WTC11 (cell line): ENCODE measurements around the gene BRCC3. TPM values are rescaled to one million over a fixed set of nuclear protein-coding genes. Genes with fewer than 3 reads are reported as not detected.

Source experiments
- ATAC-seq: fragments of 200-7000 bp; cut with Tn5 transposase; 2 replicates; pipeline ENCODE4 v1.10.0; 2021; ENCODE audit warnings: mild to moderate bottlenecking, moderate library complexity
- CTCF ChIA-PET: fragments of 300-600 bp; sonication (Branson Sonifier 250); formaldehyde crosslinking; loops from one replicate; lab custom pipeline; 2021; ENCODE audit warnings: antibody characterized with exemption; lab: Charles Lee
- POLR2A ChIA-PET: fragments of 350-600 bp; sonication (Branson Sonifier 250); formaldehyde crosslinking; loops from one replicate; lab custom pipeline; 2021; ENCODE audit warnings: antibody characterized with exemption; lab: Charles Lee
- DNase-seq: peaks from one replicate; pipeline ENCODE4 v3.0.0; 2021; ENCODE audit warnings: low spot score
- H3K27ac Mint-ChIP-seq: 2 replicates; pipeline ENCODE4 v1.8.0; 2021; ENCODE audit warnings: mixed read lengths
- H3K27me3 Mint-ChIP-seq: 2 replicates; pipeline ENCODE4 v1.8.0; 2021; ENCODE audit warnings: low read depth, mild to moderate bottlenecking, moderate library complexity, mixed read lengths
- H3K36me3 Mint-ChIP-seq: 2 replicates; pipeline ENCODE4 v1.8.0; 2021; ENCODE audit warnings: mixed read lengths
- H3K4me1 Mint-ChIP-seq: 2 replicates; pipeline ENCODE4 v1.8.0; 2022; ENCODE audit warnings: mixed read lengths
- H3K4me3 Mint-ChIP-seq: 2 replicates; pipeline ENCODE4 v1.8.0; 2021; ENCODE audit warnings: mild to moderate bottlenecking, moderate library complexity, mixed read lengths
- H3K9me3 Mint-ChIP-seq: 2 replicates; pipeline ENCODE4 v1.8.0; 2021; ENCODE audit warnings: mixed read lengths
- ATF1 ChIP-seq: sonication (generic); formaldehyde crosslinking; IDR thresholded peaks from 2 replicates; pipeline ENCODE4 v1.8.1; 2023; ENCODE audit warnings: mild to moderate bottlenecking, moderate library complexity, missing genetic modification reagents
- ATF2 ChIP-seq: sonication (generic); formaldehyde crosslinking; IDR thresholded peaks from 2 replicates; pipeline ENCODE4 v1.8.1; 2022; ENCODE audit warnings: low read depth, missing genetic modification reagents, borderline replicate concordance
- CTCF ChIP-seq: fragments of 200-600 bp; IDR thresholded peaks from 2 replicates; pipeline ENCODE4 v1.8.0; 2022; ENCODE audit warnings: antibody characterized with exemption
- E2F5 ChIP-seq: sonication (generic); formaldehyde crosslinking; IDR thresholded peaks from 2 replicates; pipeline ENCODE4 v1.8.1; 2022; ENCODE audit warnings: mild to moderate bottlenecking, moderate library complexity, missing genetic modification reagents
- GRHL2 ChIP-seq: fragments of 250-450 bp; sonication (Bioruptor Pico); IDR thresholded peaks from 2 replicates; pipeline ENCODE4 v1.8.0; 2022; ENCODE audit warnings: mild to moderate bottlenecking, moderate library complexity; ENCODE audit not compliant: insufficient replicate concordance, severe bottlenecking
- HMGXB4 ChIP-seq: sonication (generic); formaldehyde crosslinking; IDR thresholded peaks from 2 replicates; pipeline ENCODE4 v1.8.1; 2023; ENCODE audit warnings: mild to moderate bottlenecking, moderate library complexity, missing genetic modification reagents
- JAZF1 ChIP-seq: fragments of 250-450 bp; sonication (Bioruptor Pico); IDR thresholded peaks from 2 replicates; pipeline ENCODE4 v1.9.0; 2021; ENCODE audit warnings: moderate library complexity, mild to moderate bottlenecking, inconsistent platforms
- KAT7 ChIP-seq: sonication (generic); formaldehyde crosslinking; IDR thresholded peaks from 2 replicates; pipeline ENCODE4 v1.8.1; 2023; ENCODE audit warnings: missing genetic modification reagents, mild to moderate bottlenecking, borderline replicate concordance
- RELA ChIP-seq: sonication (generic); formaldehyde crosslinking; IDR thresholded peaks from 2 replicates; pipeline ENCODE4 v1.8.1; 2022; ENCODE audit warnings: missing genetic modification reagents, mild to moderate bottlenecking, borderline replicate concordance
- SMAD3 ChIP-seq: sonication (generic); formaldehyde crosslinking; IDR thresholded peaks from 2 replicates; pipeline ENCODE4 v1.8.0; 2022; ENCODE audit warnings: missing genetic modification reagents, mild to moderate bottlenecking, borderline replicate concordance
- ZNF232 ChIP-seq: sonication (generic); formaldehyde crosslinking; IDR thresholded peaks from 2 replicates; pipeline ENCODE4 v1.8.0; 2022; ENCODE audit warnings: mild to moderate bottlenecking, missing genetic modification reagents
- ZNF416 ChIP-seq: fragments of 250-450 bp; sonication (Bioruptor Pico); IDR thresholded peaks from 2 replicates; pipeline ENCODE4 v1.9.0; 2021; ENCODE audit warnings: mild to moderate bottlenecking, inconsistent platforms
- ZNF425 ChIP-seq: fragments of 250-450 bp; sonication (Bioruptor Pico); conservative IDR thresholded peaks from 2 replicates; pipeline ENCODE4 v1.9.0; 2021; ENCODE audit warnings: mild to moderate bottlenecking
- total RNA-seq: library from RNA; stranded (reverse); gene quantifications from 3 replicates; pipeline ENCODE4 v1.2.3, GENCODE V29; 2021
- TF ChIP-seq, protein P1 (sequence below): fragments of 250-450 bp; sonication (Bioruptor Pico); IDR thresholded peaks from 2 replicates; pipeline ENCODE4 v1.8.0; 2021; ENCODE audit warnings: mild to moderate bottlenecking
- TF ChIP-seq, protein P2 (sequence below): sonication (generic); formaldehyde crosslinking; IDR thresholded peaks from 2 replicates; pipeline ENCODE4 v1.8.1; 2023; ENCODE audit warnings: mild to moderate bottlenecking, missing genetic modification reagents, moderate library complexity
- TF ChIP-seq, protein P3 (sequence below): sonication (generic); formaldehyde crosslinking; IDR thresholded peaks from 2 replicates; pipeline ENCODE4 v1.8.1; 2022; ENCODE audit warnings: low read depth, mild to moderate bottlenecking, moderate library complexity, missing genetic modification reagents, borderline replicate concordance

BRCC3 gene
- total RNA-seq, 1 experiment from 2014 or later = 19.6 TPM

DNA sequence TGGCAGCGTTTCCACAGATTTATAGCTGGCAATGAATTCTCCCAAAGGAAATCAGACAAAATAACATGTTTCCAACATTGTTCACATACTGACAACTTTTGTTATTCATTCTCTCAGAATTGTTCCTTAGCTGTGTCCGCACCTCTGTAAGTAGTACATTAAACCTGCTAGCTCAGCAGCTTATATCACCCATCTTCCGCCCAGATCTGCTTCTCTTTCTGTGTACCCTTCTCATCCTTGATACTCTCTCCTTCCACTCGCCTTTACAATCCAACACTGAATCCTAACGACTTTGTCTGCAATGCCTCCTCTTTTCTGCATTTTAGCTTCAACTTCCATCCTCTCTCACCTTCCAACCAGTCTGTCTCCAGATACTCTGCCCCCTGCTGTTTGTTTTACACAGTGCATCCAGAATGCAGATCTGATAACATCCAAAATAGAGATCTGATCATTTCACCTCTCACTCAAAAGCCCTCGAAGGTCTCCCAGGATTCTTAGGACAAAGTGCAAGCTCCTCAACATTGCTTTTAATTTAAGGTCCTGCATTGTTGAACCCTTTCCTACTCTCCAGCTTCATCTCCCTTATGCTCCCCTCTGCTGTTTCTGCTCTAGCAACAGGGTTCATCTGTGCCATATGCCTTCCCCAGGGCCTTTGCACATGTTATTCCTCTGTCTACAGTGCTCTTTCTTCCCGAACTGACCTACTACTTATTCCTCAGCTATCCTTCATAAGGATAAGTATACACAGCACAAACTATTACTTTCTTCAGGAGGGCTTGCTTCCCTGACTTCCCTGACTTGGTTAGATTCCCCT lies 77.6 kb downstream of the BRCC3 start:
- peaks cover 37% of the 10 kb centered on the region for H3K9me3 Mint-ChIP-seq
- DNase-seq (peak; percentile 17), ATAC-seq (no peak)

GRCh38 chrX:155169881-155170280 lies 98.6 kb downstream of the BRCC3 start:
- H3K4me3 Mint-ChIP-seq = no peak overlapping the region
- CTCF ChIA-PET = interaction anchor here (1.6 kb wide), 1 partner anchor 21 kb away, joined by 5 read pairs; no protein-coding TSS in a partner anchor
- no peaks in the 10 kb centered on the region for H3K36me3 Mint-ChIP-seq
- H3K27ac Mint-ChIP-seq = no peak overlapping the region
- no peak for ATAC-seq
- H3K9me3 Mint-ChIP-seq = no peaks in the 10 kb centered on the region
- POLR2A ChIA-PET = no interaction called here
- no peak for DNase-seq
- H3K4me1 Mint-ChIP-seq = no peaks in the 10 kb centered on the region
- no peaks in the 10 kb centered on the region for H3K27me3 Mint-ChIP-seq
- TF ChIP-seq, protein P1, sequence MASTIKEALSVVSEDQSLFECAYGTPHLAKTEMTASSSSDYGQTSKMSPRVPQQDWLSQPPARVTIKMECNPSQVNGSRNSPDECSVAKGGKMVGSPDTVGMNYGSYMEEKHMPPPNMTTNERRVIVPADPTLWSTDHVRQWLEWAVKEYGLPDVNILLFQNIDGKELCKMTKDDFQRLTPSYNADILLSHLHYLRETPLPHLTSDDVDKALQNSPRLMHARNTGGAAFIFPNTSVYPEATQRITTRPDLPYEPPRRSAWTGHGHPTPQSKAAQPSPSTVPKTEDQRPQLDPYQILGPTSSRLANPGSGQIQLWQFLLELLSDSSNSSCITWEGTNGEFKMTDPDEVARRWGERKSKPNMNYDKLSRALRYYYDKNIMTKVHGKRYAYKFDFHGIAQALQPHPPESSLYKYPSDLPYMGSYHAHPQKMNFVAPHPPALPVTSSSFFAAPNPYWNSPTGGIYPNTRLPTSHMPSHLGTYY (CRISPR knock-in tag) = no peak
- TF ChIP-seq, protein P2, sequence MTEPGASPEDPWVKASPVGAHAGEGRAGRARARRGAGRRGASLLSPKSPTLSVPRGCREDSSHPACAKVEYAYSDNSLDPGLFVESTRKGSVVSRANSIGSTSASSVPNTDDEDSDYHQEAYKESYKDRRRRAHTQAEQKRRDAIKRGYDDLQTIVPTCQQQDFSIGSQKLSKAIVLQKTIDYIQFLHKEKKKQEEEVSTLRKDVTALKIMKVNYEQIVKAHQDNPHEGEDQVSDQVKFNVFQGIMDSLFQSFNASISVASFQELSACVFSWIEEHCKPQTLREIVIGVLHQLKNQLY = no peak
- TF ChIP-seq ZNF425 (CRISPR knock-in tag) (no peak), JAZF1 (no peak), RELA (CRISPR knock-in tag) (no peak), ATF1 (CRISPR knock-in tag) (no peak), ZNF232 (CRISPR knock-in tag) (no peak), GRHL2 (CRISPR knock-in tag) (no peak), KAT7 (CRISPR knock-in tag) (no peak), HMGXB4 (CRISPR knock-in tag) (no peak), SMAD3 (CRISPR knock-in tag) (no peak)
- TF ChIP-seq, protein P3, sequence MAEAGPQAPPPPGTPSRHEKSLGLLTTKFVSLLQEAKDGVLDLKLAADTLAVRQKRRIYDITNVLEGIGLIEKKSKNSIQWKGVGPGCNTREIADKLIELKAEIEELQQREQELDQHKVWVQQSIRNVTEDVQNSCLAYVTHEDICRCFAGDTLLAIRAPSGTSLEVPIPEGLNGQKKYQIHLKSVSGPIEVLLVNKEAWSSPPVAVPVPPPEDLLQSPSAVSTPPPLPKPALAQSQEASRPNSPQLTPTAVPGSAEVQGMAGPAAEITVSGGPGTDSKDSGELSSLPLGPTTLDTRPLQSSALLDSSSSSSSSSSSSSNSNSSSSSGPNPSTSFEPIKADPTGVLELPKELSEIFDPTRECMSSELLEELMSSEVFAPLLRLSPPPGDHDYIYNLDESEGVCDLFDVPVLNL (CRISPR knock-in tag) = no peak

More for the DNA sequence above, 77.6 kb downstream of the BRCC3 start:
- TF ChIP-seq E2F5 (CRISPR knock-in tag) (no peak), ZNF416 (CRISPR knock-in tag) (no peak), ATF2 (CRISPR knock-in tag) (no peak), CTCF (peak; percentile 53)
- H3K27ac Mint-ChIP-seq = no peak overlapping the region
- H3K36me3 Mint-ChIP-seq = no peaks in the 10 kb centered on the region
- 0 out of 2 replicates have a peak, but pooled peaks cover 3% of the 10 kb centered on the region for H3K27me3 Mint-ChIP-seq
- peaks cover 2% of the 10 kb centered on the region; the same call in 1 of the 2 replicates for H3K4me1 Mint-ChIP-seq
- ChIA-PET POLR2A (no interaction called here), CTCF (interaction anchor here (0.5 to 1.6 kb wide), 11 partner anchors 9 to 231 kb away, joined by 3 to 19 read pairs (median 3); partner anchors contain the start of gene VBP1)
- no peak overlapping the region for H3K4me3 Mint-ChIP-seq
